DMS53 treated with DMSO at 0.1 percent for 48 hours (cell line): ENCODE data around the gene EFNA1.
A peak's percentile ranks its signal among the peaks of the same experiment; 100 is the strongest.

Experiments used
- DNase-seq: peaks from one replicate; lab custom pipeline; 2025; ENCODE audit not compliant: unreplicated experiment; lab: John Stamatoyannopoulos, UW

EFNA1 gene

DNA sequence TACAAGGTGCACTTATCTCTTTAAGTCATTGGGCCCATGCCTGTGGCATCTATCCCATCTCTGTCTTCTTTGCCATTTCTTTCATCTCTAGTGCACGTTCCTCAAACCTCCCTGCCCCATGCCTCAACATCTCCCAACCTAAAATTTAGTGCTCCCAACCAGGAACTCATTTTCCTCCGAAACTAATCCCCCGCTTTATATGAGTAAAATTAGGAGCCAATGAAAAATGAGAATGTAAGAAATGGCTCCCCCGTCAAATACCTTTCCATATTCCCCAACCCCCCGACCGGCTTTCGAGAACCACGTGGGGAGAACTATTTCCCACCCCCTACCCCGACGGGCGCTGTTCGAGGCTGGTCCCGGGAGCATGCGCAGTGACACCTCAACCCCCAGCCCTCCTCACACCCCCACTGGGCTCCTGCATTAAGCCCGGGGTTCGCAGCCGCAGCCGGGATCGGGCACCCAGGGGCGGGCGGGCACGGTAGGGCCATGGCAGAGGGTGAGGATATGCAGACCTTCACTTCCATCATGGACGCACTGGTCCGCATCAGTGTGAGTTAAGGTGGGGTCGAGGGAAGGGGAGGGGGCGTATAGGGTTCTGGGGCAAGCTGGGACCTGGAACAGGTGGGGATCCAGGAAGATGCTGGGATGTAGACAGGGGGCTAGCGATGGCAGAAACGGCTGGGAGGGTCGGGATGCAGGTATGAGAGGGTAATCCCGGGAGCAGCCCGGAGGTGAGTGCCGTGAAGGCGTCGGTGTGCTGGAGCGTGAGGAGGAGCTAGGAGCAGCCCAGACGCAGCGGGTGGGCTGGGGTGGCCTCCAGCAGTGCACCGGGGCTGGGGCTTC is 46.0 kb downstream of the EFNA1 start, which contains the start of gene TRIM46:
Gene TRIM46 (plus strand): TSS at position 372 of the 846 bp plus-strand sequence. CDS start 118 bp downstream, at position 490.
- peak; percentile 27 for DNase-seq

DNA sequence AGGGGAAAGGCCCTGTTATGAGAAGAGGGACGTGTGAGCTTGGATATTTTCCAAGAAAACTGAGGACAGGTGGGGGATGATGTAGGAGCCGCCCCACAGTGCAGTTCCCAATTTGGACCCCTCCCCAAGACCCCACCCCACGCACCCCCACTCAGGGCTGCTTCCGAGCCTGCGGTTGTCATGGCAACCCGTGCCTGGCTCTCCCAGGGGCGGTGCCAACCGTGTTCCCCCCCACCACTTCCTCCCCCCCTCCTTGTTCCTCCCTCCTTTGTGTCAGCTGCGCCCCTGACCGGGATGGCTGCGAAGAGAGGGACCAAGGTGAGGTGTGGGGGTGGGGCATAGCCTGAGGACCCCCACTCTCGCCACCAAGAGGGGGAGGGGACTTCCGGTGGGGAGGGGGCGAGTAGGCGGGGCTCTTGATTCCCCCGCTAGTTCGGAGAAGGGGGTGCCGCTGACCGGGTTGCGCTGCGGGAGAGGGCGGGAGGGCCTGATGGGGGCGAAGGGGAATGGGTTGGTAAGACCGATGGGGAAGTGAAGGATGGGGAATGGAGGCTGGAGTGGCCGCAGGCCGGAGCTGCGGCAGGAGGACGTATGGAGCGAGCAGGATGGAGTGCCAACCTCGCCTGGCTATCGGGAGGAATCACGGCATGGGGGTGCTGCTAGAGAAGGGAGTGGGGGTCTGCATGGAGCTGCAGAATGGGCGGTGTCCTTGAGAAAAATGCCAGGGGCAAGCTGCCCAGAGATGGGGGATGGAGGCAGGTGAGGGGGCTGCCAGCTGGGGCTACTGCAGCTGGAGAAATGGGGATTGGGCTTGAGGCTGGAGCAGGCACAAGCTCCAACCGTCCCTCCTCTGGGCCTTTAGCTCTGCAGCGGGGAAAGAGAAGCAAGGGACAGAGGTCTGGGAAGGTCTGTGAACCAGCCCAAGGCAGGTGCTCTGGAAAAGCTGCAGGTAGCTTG is 46.9 kb downstream of the EFNA1 start:
- DNase-seq, result peak; percentile 27

DNA sequence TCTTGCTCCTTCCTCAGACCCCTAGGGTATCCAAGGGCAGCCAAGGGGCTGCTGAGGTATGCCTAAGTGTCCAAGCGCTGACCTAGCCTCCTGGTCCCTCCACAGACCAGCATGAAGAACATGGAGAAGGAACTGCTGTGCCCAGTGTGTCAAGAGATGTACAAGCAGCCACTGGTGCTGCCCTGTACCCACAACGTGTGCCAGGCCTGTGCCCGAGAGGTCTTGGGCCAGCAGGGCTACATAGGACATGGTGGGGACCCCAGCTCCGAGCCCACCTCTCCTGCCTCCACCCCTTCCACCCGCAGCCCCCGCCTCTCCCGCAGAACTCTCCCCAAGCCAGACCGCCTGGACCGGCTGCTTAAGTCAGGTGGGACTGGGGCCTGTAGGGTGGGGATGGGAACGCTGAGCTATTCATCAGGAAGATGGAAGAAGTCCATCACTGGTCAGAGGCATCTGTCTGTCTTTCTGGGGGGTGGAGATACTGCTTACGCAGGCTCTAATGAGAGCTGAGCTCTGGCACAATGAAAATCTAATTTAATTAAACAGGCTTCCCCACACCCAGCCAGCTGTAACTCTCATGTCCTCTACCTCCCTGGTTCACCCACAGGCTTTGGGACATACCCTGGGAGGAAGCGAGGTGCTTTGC is 47.7 kb downstream of the EFNA1 start:
- DNase-seq, result peak; percentile 25

DNA sequence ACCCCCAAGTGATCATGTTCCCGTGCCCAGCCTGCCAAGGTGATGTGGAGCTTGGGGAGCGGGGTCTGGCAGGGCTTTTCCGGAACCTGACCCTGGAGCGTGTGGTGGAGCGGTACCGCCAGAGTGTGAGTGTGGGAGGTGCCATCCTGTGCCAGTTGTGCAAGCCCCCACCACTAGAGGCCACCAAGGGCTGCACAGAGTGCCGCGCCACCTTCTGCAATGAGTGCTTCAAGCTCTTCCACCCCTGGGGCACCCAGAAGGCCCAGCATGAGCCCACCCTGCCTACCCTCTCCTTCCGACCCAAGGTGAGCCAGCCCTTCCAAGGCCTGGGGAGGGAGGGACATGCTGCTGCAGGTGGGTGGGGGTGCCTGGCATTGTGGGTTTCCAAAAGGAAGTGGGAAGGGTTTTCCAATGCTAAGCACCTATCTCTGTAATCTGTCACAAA is 48.3 kb downstream of the EFNA1 start:
- peak; percentile 66 for DNase-seq

DNA sequence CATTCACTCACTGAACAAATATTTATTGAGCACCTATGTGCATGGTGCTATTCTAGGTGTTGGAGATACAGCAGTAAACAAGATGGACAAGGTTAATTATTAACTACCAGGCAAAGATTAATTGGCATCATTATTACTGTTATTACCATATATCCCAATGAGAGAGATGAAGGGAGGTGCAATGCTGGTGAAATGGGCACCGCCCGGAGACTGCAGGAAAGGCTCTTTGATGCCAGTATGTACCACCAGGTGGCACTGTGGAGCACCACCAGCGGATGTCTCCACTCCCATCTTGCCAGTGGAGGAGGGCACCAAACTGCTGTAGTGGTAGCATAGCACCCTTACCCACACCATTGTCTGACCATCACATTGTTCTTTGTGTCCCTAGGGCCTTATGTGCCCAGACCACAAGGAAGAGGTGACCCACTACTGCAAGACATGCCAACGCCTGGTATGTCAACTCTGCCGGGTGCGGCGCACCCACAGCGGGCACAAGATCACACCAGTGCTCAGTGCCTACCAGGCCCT is 48.9 kb downstream of the EFNA1 start:
- peak; percentile 99 for DNase-seq

DNA sequence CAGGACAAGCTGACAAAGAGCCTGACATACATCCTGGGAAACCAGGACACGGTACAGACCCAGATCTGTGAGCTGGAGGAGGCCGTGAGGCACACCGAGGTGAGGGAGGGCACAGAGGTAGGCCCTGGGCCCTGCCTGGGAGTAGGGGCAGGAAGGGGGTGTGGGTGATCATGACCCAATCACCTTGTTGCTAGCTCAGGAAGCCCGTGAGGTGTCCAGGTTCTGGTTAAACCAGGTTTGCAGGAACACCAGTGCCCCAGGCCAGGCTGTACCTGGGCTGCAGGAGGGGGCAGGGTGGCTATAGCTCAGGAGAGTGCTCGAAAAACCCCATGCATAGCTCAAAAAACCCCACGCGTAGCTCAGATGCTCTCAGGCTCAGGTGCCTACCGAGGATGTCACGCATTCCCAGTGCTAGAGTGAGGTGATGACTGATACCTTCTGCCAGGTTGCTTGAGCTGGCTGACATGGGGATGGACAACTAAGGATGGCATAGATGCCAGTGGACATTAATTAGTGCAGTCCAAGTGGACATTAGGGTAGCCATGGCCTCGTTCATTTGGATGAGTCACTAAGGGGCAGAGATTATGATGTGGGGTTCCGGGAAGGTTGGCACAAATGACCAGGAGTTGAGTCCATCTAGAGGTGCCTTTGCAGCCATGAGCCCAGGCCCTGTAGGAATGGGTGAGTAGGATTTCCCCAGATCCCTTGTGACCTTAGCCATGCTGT is 49.7 kb downstream of the EFNA1 start:
- DNase-seq, result no peak

DNA sequence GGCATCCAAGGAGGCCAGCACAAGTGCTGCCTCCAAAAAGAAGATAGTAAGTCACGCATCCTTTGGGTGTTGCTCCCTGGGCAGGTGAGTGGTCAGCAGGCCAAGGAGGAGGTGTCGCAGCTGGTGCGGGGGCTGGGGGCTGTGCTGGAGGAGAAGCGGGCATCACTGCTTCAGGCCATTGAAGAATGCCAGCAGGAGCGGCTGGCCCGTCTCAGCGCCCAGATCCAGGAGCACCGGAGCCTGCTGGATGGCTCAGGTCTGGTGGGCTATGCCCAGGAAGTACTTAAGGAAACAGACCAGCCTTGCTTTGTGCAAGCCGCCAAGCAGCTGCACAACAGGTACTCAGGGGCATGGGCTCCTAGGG is 50.2 kb downstream of the EFNA1 start:
- DNase-seq, result no peak

DNA sequence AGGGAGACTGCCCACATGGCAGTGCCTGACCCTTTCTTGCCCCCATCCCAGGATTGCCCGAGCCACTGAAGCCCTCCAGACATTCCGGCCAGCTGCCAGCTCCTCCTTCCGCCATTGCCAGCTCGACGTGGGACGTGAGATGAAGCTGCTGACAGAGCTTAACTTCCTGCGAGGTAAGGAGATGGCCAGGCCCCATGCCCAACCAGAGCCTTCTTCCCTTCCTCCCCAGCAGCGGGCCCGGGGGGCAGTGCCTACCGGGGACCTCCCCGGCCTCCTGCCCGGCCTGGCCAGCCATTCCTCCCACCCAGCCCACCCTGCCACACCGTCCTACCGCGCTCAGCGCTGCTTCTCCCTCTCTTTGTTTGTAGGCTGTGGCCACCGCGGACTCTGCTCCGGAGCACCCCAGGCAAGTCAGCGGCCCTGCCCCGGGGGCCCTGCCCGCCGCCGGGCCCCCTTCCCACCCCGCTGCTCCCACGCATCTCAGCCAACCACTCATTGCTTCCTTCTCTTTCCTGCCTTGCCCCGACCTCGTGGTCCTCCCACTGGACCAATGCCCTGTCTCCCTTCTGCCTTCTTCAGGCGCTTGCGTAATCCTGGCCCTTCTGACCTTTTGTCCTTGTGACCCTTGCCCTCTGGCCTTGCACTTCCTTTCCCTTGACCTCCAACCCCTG is 50.9 kb downstream of the EFNA1 start:
- DNase-seq, result no peak

DNA sequence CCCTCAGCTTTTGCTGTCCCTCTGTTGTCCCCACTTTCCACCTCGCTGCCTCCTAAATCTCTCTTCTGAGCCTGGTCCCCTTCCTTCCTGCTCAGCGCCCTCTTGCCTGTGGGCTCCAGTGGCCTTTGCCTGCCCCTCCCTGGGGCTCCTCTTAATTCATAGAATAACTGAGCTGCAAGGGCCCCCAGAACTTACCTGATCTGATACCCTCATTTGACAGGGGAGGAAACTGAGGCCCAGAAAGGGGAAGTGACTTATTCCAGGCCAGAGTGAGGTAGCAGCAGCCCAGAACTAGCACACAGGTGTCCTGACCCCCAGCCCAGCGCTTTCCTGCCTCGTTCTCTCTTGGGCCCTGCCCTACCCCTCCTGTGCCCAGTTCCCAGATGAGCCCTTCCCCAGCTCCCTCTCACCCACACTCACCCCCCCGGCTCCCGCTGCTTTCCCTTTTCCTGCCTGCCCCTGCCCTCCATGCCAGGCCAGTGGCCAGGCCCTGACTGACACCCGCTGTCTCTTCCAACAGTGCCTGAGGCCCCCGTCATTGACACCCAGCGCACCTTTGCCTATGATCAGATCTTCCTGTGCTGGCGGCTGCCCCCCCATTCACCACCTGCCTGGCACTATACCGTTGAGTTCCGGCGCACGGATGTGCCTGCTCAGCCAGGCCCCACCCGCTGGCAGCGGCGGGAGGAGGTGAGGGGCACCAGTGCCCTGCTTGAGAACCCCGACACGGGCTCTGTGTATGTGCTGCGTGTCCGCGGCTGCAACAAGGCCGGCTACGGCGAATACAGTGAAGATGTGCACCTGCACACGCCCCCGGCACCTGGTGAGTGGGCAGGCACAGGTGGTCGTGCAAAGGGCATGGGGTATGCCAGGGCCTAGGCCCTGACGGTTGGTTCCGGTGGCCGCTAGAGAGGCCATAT is 51.7 kb downstream of the EFNA1 start:
- no peak for DNase-seq

DNA sequence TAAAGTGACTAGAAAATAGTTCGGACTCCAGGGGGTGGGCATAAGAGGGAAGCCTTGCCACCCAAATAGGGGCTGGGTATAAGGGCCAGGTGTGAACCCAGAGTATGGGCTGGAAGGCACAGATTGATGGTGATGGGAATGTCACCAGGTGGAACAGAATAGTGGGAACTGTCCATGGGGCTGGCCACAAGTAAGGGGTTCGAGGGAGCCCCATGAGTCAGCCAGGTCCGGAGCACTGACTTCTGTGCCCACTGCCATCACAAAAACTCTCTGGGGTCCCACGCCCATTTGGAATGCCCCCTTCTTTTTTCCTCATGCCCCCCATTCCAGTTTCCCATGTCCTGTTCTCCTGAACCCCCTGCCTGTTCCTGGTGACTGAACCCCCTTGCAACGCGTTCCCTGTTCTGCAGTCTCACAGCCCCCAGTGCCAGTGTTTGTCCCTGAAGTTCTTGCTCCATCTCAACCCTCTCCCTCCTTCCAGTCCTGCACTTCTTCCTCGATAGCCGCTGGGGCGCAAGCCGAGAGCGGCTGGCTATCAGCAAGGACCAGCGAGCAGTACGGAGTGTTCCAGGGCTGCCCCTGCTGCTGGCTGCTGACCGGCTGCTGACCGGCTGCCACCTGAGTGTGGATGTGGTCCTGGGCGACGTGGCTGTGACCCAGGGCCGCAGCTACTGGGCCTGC is 53.8 kb downstream of the EFNA1 start:
- DNase-seq, result no peak

DNA sequence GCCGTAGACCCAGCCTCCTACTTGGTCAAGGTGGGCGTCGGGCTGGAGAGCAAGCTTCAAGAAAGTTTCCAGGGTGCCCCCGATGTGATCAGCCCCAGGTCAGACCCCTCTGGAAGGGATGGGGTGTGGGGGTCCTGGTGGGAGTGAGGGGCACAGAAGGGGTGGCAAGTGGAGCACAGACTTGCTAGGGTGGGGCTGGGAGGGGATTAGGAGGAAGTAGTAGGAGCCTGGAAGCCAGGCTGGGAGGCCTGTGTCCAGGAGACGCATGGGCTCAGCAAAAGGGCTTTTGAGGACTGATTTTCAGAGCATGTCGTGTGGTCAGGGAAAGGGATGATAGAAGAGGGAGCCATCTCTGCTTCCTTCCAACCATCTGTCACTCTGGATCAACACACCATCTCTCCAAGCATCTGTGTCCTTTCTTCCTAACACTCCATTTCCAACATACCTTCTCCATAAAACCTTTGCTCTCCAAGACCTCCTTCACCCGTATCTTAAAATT is 54.4 kb downstream of the EFNA1 start:
- no peak for DNase-seq

DNA sequence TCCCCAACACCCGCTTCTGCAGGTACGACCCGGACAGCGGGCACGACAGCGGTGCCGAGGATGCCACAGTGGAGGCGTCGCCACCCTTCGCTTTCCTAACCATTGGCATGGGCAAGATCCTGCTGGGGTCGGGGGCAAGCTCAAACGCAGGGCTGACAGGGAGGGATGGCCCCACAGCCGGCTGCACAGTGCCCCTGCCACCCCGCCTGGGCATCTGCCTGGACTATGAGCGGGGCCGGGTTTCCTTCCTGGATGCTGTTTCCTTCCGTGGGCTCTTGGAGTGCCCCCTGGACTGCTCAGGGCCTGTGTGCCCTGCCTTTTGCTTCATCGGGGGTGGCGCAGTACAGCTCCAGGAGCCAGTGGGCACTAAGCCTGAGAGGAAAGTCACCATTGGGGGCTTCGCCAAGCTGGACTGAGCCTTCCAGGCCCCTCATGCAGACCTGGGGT is 56.1 kb downstream of the EFNA1 start:
- DNase-seq, result no peak

DNA sequence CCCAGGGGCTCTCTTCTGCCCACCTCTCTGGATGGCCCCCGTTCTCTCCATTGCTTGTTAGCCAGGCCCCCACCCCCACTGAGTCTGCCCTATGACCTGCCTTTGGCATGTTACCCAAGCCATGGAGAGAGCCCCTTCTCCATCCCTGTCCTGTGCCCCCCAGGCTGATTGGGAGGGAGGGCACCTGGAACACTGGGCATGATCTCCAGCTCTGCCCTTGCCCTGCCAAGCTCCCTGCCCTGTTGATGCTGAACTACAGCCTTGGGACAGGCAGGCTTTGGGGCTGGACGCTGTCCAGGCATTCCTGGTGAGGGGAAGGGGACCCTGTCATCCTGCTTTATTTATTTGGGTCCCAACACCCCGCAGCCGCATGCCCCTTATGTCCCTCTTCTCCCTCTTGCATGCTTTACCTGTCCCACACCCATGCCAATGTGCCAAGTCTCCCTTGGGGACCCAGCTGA is 56.7 kb downstream of the EFNA1 start:
- DNase-seq, result no peak
